Transverse colon (tissue), 4 donors: ENCODE measurements around the gene SPATA31D4. TPM values are rescaled to one million over a fixed set of nuclear protein-coding genes. Genes with fewer than 3 reads are reported as not detected.

ENCODE experiments used
- DNase-seq: peaks from one replicate; pipeline ENCODE4 v3.0.0-alpha.2; 2019
- H3K27ac ChIP-seq, 4 donors: fragments of 200-600 bp; sonication (generic); 2 replicates each; pipeline ENCODE4 v1.5.1; 2016 to 2018; ENCODE audit warnings: inconsistent platforms in 4 of 4
- H3K27me3 ChIP-seq: fragments of 200-600 bp; sonication (generic); 2 replicates; pipeline ENCODE4 v1.5.1; 2017; ENCODE audit warnings: inconsistent platforms
- H3K36me3 ChIP-seq, 4 donors: fragments of 200-600 bp; sonication (generic); 2 replicates each; pipeline ENCODE4 v1.5.1; 2017 to 2019; ENCODE audit warnings: inconsistent platforms in 4 of 4
- H3K4me1 ChIP-seq, 4 donors: fragments of 200-600 bp; sonication (generic); 2 replicates each; pipeline ENCODE4 v1.5.1; 2017 to 2020; ENCODE audit warnings: inconsistent platforms in 4 of 4
- H3K4me3 ChIP-seq, 4 donors: fragments of 200-600 bp; sonication (generic); 1 replicate in 1 of 4; 2 replicates in 3 of 4; pipeline versions ENCODE4 v1.5.1 to v1.6.1; 2017 to 2019; ENCODE audit warnings: inconsistent platforms in 4 of 4
- H3K9me3 ChIP-seq, 2 donors: fragments of 200-600 bp; sonication (generic); 2 replicates each; pipeline ENCODE4 v1.5.1; 2017 to 2019; ENCODE audit warnings: inconsistent platforms in 2 of 2
- EP300 ChIP-seq: sonication (generic); formaldehyde crosslinking; IDR thresholded peaks from one replicate; pipeline ENCODE4 v1.6.1; 2017; ENCODE audit warnings: antibody characterized with exemption, low read depth
- POLR2A ChIP-seq: fragments of 450-650 bp; IDR thresholded peaks from one replicate; pipeline ENCODE4 v1.6.1; 2016; ENCODE audit warnings: antibody characterized with exemption, mild to moderate bottlenecking, moderate library complexity
- POLR2AphosphoS5 ChIP-seq, 3 donors: sonication (generic); formaldehyde crosslinking; IDR thresholded peaks; one replicate each; pipeline ENCODE4 v1.6.1; 2016; ENCODE audit warnings: antibody characterized with exemption in 3 of 3
- WGBS, 2 donors: methylation state at CpG; one replicate each; pipeline ENCODE4 v1.1.5; 2018; ENCODE audit warnings: low coverage in 1 of 2; 5-methylcytosine and 5-hydroxymethylcytosine counted together
- in situ Hi-C, 4 donors: fragments of 200-750 bp; cut with MboI; loops; one replicate each; pipeline versions ENCODE4 v1.15.0 to v1.15.1; 2017; ENCODE audit warnings: low sequenced_read_pairs in 3 of 4, low pct_ligation_motif_present in 1 of 4, low pct_unique_long_range_greater_than_20kb in 1 of 4
- intact Hi-C: fragments of 100-400 bp; cut with DNase I; formaldehyde crosslinking; loops from one replicate; pipeline ENCODE4 v1.15.1; 2023; ENCODE audit warnings: low total_unique reads
- total RNA-seq, 4 donors: library from RNA; depleted of rRNA; stranded (reverse); fragments of >200 nt; gene quantifications; one replicate each; pipeline ENCODE4 v1.1.0, GENCODE V29; 2016
- TF ChIP-seq, protein P1 (sequence below), 5 experiments: fragments of 200-600 bp in 3 of 5; fragments of 450-650 bp in 2 of 5; sonication (generic) in 3 of 5; IDR thresholded peaks; 1 replicate in 2 of 5; 2 replicates in 3 of 5; pipeline ENCODE4 v1.5.1; 2016 to 2017; ENCODE audit warnings: antibody characterized with exemption in 5 of 5, inconsistent platforms in 3 of 5, mild to moderate bottlenecking in 2 of 5, moderate library complexity in 1 of 5

The SPATA31D4 gene
- total RNA-seq, 4 donors from 2014 or later: not detected

DNA sequence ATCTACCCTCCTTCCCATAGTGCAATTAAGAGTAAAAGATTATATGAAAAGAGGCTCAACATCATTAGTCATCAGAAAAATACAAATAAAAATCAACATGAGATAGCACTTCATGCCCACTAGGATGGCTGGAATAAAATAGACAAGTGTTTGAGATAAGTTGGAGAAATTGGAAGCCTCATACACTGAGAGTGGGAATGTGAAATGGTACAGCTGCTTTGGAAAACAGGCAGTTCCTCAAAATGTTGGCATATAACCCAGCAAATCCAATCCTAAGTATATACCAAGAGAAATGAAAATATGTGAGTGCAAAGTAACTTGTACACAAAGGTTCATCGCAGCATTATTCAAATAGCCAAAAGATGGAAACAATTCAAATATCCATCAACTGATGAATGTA is 24.9 kb downstream of the SPATA31D4 start:
- in situ Hi-C loops (no loop called here), intact Hi-C loops (no loop called here)

DNA sequence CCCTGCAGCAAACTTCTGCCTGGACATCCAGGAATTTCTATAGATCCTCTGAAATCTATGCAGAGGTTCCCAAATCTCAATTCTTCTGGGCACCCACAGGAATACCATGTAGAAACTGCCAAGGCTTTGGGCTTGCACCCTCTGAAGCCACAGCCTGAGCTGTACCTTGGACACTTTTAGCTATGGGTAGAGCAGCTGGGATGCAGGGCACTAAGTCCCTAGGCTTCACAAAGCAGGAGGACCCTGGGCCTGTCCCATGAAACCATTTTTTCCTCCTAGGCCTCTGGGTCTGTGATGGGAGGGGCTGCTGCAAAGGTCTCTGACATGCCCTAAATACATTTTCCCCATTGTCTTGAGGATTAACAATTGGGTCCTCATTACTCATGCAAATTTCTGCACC is 27.4 kb downstream of the SPATA31D4 start:
- DNase-seq: no peak
- peaks cover 8 to 16% of the 10 kb centered on the region in 2 donors for H3K9me3 ChIP-seq
- intact Hi-C loops: no loop called here

More for the DNA sequence above, 24.9 kb downstream of the SPATA31D4 start:
- no peaks in the 10 kb centered on the region for H3K4me1 ChIP-seq
- WGBS, 2 donors: 80 to 97% methylated on average over 1 of the region's 1 CpG
- H3K36me3 ChIP-seq: no peaks in the 10 kb centered on the region
- no peak for DNase-seq
- H3K9me3 ChIP-seq: peaks cover 8 to 16% of the 10 kb centered on the region in 2 donors
- H3K27me3 ChIP-seq: no peaks in the 10 kb centered on the region
- TF ChIP-seq POLR2A (no peak), POLR2AphosphoS5 (IDR thresholded peaks at IDR 0.05) (no peak), EP300 (no peak)
- H3K27ac ChIP-seq: no peak overlapping the region
- H3K4me3 ChIP-seq: no peak overlapping the region

DNA sequence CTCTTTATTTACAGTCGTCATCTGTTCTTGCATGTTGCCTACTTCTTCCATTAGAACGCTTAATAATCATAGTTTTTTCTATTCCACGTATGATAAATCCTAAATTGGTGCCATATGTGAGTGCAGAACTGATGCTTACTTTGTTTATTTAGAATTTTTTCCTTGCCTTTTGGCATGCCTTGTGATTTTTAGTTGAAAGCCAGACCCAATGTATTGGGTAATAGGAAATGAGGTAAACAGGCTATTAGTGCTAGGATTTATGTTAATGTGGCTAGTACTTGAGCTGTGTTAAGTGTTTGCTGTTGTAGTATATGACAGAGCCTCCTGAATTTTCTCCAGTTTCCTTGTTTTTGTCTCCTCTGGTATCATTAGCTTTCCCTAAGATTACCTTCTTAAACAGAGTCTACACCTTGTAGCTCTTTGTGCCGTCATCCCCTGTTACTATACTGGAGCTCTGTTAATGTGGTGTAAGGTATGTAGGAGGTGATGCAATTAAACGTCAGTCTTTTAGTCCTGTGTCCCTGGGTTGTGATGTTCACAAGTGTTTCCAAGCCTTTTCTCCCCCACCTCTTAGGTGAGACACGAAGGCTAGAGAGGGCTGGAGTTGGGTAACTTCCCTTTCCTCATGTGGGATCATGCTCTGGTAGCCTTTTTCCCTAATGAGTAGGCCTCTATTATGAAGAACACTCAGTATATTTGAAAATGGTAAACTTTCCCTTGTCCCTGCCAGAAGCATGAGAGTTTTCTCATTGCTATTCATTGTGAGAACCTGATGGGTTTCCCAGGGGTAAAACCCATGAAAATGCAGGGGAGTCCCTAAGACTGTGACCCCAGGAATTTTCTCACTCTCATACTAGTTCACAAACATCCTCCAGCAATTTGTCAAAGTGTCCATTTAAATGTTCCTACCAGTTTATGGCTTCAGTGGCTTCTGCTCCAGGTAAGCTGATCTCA is 36.3 kb downstream of the SPATA31D4 start:
- no peaks in the 10 kb centered on the region for H3K27me3 ChIP-seq
- H3K27ac ChIP-seq: no peak overlapping the region
- no peak overlapping the region for H3K4me3 ChIP-seq
- TF ChIP-seq POLR2A: no peak
- TF ChIP-seq, protein P1, sequence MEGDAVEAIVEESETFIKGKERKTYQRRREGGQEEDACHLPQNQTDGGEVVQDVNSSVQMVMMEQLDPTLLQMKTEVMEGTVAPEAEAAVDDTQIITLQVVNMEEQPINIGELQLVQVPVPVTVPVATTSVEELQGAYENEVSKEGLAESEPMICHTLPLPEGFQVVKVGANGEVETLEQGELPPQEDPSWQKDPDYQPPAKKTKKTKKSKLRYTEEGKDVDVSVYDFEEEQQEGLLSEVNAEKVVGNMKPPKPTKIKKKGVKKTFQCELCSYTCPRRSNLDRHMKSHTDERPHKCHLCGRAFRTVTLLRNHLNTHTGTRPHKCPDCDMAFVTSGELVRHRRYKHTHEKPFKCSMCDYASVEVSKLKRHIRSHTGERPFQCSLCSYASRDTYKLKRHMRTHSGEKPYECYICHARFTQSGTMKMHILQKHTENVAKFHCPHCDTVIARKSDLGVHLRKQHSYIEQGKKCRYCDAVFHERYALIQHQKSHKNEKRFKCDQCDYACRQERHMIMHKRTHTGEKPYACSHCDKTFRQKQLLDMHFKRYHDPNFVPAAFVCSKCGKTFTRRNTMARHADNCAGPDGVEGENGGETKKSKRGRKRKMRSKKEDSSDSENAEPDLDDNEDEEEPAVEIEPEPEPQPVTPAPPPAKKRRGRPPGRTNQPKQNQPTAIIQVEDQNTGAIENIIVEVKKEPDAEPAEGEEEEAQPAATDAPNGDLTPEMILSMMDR (IDR thresholded peaks at IDR 0.05): no peak
- no peak for TF ChIP-seq EP300
- 76 to 85% methylated on average over 5 to 6 of the region's 6 CpGs for WGBS, 2 donors
- H3K9me3 ChIP-seq: no peaks in the 10 kb centered on the region
- no peak for DNase-seq
- no peaks in the 10 kb centered on the region for H3K4me1 ChIP-seq
- H3K36me3 ChIP-seq: no peaks in the 10 kb centered on the region
- in situ Hi-C loops (no loop called here), intact Hi-C loops (no loop called here)

More for the DNA sequence above, 27.4 kb downstream of the SPATA31D4 start:
- Histone ChIP-seq H3K4me1 (no peaks in the 10 kb centered on the region), H3K4me3 (no peak overlapping the region), H3K27ac (no peak overlapping the region), H3K27me3 (no peaks in the 10 kb centered on the region), H3K36me3 (no peaks in the 10 kb centered on the region)
- in situ Hi-C loops: no loop called here
- TF ChIP-seq EP300 (no peak), POLR2A (no peak), POLR2AphosphoS5 (IDR thresholded peaks at IDR 0.05) (no peak)
- TF ChIP-seq, protein P1 (IDR thresholded peaks at IDR 0.05): no peak

DNA sequence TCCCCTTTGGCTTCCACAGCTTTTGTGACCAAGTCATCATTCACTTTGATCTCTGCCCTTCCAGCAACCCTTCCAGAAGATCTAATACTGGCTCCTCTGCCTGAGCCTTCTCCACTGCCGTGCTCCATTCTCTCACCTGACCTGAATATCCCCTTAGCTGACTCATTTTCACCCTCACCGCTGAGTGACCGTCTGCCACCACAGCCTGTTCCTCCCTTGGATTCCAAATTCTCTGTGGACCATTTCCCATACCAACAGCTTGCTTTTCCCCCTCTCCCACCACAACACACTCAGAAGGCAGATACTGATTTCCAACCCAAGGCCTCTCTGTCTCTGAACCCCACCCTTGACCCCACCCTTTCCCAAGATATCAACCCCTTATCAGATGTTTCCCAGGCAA is 39.8 kb downstream of the SPATA31D4 start:
- Histone ChIP-seq H3K27me3 (no peaks in the 10 kb centered on the region), H3K4me3 (no peak overlapping the region), H3K4me1 (no peaks in the 10 kb centered on the region), H3K9me3 (no peaks in the 10 kb centered on the region), H3K27ac (no peak overlapping the region), H3K36me3 (no peaks in the 10 kb centered on the region)
- 85 to 92% methylated on average over 3 of the region's 3 CpGs for WGBS, 2 donors
- in situ Hi-C loops (no loop called here), intact Hi-C loops (no loop called here)
- no peak for TF ChIP-seq POLR2AphosphoS5 (IDR thresholded peaks at IDR 0.05)
- TF ChIP-seq EP300: no peak
- no peak for TF ChIP-seq POLR2A
- TF ChIP-seq, protein P1 (IDR thresholded peaks at IDR 0.05): no peak
- DNase-seq: no peak
